NCI-H2081 treated with DMSO at 0.1 percent for 48 hours (cell line): ENCODE results near the gene SPINT3.

Experiments used
- DNase-seq: peaks from one replicate; lab custom pipeline; 2025; lab: John Stamatoyannopoulos, UW

SPINT3 gene

DNA sequence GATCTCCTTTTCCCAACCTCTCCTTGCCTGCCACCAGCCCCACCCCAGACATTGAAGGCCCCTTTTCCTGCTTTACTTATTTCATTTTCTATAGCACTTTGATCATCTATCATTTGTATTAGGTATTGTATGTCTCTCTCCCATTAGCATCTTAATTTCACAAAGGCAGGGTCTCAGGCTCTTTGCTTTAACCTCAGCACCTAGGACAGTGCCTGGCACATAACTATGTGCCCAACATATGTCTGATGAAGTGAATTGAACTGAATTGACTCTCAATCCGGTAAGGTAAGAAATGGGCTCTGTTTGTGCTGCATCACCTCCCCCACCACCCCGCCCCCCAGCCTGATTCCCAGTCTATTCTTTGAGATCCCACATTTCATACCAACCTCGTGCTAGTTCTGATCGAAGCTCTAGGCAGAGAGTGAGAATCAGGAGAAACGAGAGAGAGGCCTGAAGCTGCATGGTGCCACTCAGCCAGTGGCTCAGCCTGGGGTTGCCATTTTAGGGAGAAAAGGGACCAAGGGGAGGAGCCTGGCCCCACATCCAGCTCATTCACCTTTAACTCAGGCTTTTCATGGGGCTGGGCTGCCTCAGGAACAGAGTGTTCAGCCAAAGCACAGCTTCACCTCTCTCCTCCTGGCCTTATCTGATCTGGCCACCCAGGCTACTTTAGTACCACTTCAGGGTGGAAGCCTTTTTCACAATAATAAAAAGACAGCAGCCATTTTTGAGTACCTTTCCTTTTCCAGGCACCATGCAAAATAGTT lies at the start of gene SPINT3:
SPINT3 (minus strand) TSS at position 476 of the 767 bp plus-strand sequence; CDS start at position 462, 14 bp downstream.
- DNase-seq: no peak

DNA sequence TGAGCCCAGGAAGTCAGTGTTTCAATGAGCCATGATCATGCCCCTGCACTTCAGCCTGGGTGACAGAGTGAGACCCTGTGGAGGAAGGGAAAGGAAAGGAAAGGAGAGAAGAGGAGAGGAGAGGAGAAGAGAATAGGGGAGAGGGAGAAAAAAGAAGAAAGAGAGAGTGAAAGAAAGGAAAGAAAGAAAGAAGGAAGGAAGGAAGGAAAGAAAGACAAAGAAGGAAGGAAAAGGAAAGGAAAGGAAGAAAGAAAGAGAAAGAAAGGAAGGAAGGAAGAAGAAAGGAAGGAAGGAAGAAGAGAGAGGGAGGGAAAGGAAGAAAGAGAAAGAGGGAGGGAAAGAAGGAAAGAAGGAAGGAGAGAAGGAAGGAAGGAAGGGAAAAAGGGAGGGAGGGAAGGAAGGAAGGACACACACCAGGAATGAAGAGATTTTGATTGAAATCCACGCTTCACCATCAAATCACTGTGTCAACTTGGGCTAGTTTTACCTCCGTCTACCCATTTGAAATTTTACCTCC lies 49.4 kb upstream of the SPINT3 start:
- no peak for DNase-seq

DNA sequence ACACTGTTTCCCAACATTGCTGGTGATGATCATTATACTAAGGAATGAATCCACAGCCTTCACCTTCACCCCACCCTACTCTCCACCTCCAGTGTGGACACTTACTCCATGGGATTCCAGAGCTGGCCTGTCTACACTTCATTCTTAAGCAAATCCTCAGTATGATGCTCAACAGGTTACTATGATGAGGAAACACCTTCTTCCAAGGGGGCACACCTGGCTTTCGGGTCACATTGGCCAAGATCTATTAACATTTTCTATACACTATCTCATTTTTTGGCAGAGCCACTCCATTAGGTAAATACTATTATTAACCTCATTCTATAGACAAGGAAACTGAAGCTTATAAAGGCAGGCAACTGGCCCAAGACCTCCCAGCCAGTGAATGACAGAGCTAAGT lies 39.8 kb upstream of the SPINT3 start:
- DNase-seq: no peak

GRCh38 chr20:45552456-45552855 lies 37.0 kb upstream of the SPINT3 start:
- no peak for DNase-seq

DNA sequence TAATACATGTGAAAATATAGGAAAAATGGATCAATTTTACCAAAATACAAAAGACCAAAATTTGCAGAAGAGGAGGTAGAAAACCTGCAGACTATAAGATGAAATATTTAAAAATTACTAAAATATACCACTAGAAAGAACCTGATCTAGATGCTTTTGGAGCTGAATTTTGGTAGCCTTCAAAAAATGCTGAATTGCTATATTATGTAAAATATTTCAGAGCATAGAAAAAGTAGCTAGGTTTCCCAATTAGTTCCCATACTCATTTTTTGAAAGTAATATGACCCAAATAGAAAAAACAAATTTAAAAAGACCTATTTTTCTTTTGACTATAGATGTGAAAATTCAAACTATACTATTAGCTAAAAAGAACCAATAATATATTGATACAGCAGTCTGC lies 35.3 kb upstream of the SPINT3 start:
- DNase-seq: no peak

GRCh38 chr20:45548410-45548809 lies 33.0 kb upstream of the SPINT3 start:
- DNase-seq: no peak

- DNase-seq: no peak
Measured at GRCh38 chr20:45547206-45547770, 31.9 kb upstream of the SPINT3 start, which contains the start of gene EPPIN. EPPIN (minus strand) TSS chr20:45547401; CDS start chr20:45547357, 44 bp downstream.

GRCh38 chr20:45545754-45546453 lies 30.5 kb upstream of the SPINT3 start:
- no peak for DNase-seq

DNA sequence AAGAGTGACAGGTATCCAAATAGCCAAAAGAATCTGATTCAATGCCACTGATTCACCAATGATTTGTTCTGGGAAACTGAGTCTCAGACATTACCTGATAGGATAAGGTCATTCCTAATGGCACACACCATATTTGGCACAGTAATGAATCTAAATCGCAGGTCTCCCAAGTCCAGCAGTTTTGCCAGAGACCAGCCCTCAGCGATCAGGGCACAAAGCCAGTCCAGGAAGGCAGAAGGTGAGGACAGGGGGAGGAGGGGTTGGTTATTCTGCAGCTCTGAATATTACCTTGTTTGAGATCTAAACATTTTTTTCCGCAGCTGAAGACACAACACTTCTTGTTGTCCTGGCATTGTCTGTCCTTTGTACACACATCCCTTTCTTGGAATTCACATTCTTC lies 29.9 kb upstream of the SPINT3 start:
- DNase-seq: no peak

DNA sequence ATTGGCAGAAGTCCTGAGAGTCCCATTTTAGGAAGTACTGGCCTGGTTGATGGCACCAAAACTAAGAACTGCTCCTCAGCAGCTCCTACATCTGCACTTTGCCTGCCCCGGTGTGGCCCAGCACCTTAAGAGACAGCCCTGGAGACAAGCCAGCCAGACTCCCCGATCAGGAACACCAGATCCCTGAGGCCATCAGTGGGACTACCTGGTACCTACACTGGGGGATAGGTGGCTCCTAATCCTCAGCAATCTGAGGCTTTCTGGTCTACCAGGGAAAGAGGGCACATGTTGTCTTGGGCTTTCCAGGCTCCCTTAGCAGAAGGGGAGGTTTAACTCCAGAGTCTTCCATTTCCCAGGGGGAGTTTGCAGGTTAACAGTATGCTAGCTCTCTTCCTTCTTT lies 24.0 kb upstream of the SPINT3 start, which contains the start of gene WFDC6:
WFDC6 (minus strand) TSS at position 101 of the 400 bp plus-strand sequence; CDS start at position 26, 75 bp downstream.
- DNase-seq: no peak

DNA sequence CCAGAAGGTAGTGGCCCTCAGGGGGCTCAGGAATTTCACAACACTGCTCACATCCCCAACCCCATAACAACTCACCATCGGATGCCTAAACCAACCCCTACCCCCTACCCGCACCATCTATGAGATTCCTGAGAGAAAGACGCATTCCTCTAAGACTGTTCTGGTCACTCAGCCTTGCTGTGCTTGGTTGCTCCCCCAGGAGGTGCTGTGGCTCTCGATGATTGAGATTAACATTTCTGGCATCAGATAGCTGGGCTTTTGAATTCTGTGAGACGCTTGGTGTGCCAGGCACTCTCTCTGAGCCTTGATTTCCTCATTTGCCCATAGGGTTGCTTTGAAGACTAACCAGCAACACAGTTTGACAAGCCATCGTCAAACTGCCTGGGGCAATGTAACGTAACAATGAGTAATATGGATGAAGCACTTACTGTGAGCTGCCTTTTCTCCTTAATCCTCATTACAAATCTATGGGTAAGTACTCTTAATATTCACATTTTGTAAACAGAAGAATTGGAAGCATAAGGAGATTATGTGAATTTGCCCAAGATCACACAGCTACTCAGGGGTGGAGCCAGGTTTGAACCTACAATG lies 22.9 kb upstream of the SPINT3 start:
- no peak for DNase-seq

DNA sequence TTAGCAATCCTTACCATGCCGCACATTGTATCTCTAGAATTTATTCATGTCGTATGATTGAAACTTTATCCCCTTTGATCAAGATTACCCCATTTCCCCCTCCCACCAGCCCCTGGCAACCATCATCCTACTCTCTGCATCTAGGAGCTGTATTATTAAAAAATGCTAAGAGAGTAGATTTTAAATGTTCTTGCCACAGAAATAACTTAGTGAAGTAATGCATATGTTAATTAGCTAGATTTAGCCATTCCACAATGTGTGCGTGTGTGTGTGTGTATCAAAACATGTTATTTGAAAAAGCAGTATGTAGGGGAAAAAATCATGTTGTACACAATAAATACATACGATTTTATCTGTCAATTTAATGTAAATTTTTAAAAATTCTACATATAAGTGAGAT lies 11.9 kb upstream of the SPINT3 start:
- DNase-seq: no peak

GRCh38 chr20:45523821-45524220 lies 8.4 kb upstream of the SPINT3 start:
- DNase-seq: no peak

DNA sequence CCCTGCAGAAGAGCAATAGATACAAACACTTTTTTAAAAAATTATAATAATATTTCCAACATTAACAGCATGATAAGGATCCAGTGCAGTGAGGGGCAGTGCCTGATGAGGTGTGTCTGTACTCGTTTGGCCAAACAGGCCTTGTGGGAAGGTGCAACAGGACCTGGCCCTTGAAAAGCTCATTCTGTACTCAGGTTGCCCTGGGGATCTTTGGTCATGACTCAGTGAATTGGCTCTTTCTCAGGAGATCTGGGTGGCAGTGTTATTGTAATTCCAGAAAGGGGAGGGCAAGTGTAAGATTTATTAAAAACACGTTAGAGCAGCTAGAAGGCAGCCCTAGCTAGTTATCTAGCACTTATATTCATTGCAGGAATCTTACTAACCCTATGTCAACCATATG lies 2.9 kb upstream of the SPINT3 start:
- no peak for DNase-seq

GRCh38 chr20:45510242-45510862 lies 5.1 kb downstream of the SPINT3 start:
- no peak for DNase-seq

DNA sequence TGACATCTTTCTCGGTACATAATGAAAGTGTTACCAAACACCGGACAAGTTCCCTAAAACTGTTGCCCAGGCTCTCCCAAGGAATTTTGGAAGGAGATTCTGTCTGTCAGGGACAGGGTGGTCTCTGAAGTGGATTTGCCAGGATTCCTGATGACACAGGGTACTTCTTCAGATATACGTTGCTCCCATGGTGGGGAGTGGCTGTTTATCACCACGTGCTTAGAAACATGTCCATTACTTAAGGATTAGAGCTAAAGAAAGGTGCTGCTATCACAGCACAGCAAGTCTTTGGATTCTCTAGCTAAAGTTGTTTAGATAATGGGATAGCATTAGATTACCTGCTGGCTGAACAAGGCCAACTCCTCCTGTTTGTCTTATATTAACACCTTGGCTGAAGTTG lies 6.3 kb downstream of the SPINT3 start:
- no peak for DNase-seq

DNA sequence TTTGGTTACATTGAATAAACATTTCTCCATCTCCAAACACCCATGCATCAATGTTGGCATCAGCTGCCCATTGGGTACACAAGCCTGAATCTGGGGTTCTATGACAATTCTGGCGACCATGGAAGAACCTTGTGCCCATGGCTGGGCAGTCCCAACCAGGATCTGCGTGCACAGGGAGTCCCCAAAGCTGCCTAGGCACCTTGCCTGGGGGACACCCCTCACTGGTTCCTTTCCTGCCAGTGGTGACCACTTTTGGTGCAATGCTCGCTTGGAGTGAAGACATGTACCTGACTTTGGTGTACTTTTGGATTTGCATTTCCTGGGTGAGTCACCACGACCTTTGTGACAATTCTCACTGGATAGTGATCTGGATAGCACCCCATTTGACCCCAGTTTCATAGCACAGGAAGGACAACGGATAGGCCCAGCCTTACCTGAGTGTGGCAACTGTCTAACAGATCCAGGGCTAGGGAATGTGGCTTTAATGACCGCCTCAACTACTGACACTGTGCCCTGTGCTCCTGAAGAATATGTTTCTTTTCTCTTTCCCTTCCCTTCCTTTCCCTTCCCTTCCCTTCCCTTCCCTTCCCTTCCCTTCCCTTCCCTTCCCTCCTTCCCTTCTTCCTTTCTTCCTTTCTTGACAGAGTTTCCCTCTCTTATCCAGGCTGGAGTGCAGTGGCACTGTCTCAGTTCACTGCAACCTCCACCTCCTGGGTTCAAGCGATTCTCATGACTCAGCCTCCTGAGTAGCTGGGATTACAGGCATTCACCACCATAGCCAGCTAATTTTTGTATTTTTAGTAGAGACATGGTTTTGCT lies 7.1 kb downstream of the SPINT3 start:
- no peak for DNase-seq

- no peak for DNase-seq
Measured at GRCh38 chr20:45507011-45507820, 8.2 kb downstream of the SPINT3 start.

- no peak for DNase-seq
Measured at GRCh38 chr20:45506398-45506797, 9.0 kb downstream of the SPINT3 start.

- no peak for DNase-seq
Measured at GRCh38 chr20:45503403-45503802, 12.0 kb downstream of the SPINT3 start.
